Kidney (tissue), 14 donors: Measurements from ENCODE around the gene PIGU. TPM values are rescaled to one million over a fixed set of nuclear protein-coding genes. Genes with fewer than 3 reads are reported as not detected.
A peak's percentile ranks its signal among the peaks of the same experiment; 100 is the strongest.

Source experiments
- DNase-seq, 5 donors: peaks; one replicate each; pipeline ENCODE4 v3.0.0-alpha.2; 2013 to 2020
- FAIRE-seq: peaks from 2 replicates; lab custom pipeline; 2012; peaks lifted over from hg19 to GRCh38; lab: Jason Lieb, UNC
- H3K27ac ChIP-seq, 2 donors: one replicate each; pipeline ENCODE4 v1.7.0; 2013; ENCODE audit warnings: low read depth in 2 of 2, low read length in 2 of 2, inconsistent platforms in 1 of 2
- H3K27me3 ChIP-seq: one replicate; pipeline ENCODE4 v1.7.1; 2013; ENCODE audit warnings: low read length, inconsistent platforms; ENCODE audit not compliant: control insufficient read depth, insufficient read depth
- H3K36me3 ChIP-seq, 3 donors: one replicate each; pipeline versions ENCODE4 v1.7.0 to v1.7.1; 2013; ENCODE audit warnings: low read length in 3 of 3, control low read depth in 1 of 3, inconsistent platforms in 1 of 3; ENCODE audit not compliant: insufficient read depth in 3 of 3, control insufficient read depth in 2 of 3
- H3K4me1 ChIP-seq, 3 donors: one replicate each; pipeline versions ENCODE4 v1.7.0 to v1.7.1; 2013; ENCODE audit warnings: low read length in 3 of 3, inconsistent platforms in 1 of 3, low read depth in 1 of 3; ENCODE audit not compliant: control insufficient read depth in 2 of 3, insufficient read depth in 2 of 3
- H3K4me3 ChIP-seq, 3 donors: one replicate each; pipeline versions ENCODE4 v1.7.0 to v1.8.1; 2013; ENCODE audit warnings: low read length in 3 of 3, control low read depth in 1 of 3, inconsistent platforms in 1 of 3
- H3K9ac ChIP-seq, 3 donors: one replicate each; pipeline versions ENCODE4 v1.7.0 to v1.7.1; 2013; ENCODE audit warnings: low read length in 3 of 3, control low read depth in 1 of 3, inconsistent platforms in 1 of 3
- H3K9me3 ChIP-seq, 3 donors: one replicate each; pipeline versions ENCODE4 v1.7.0 to v1.7.1; 2013; ENCODE audit warnings: low read length in 3 of 3, control low read depth in 1 of 3, inconsistent platforms in 1 of 3; ENCODE audit not compliant: control insufficient read depth in 2 of 3, insufficient read depth in 1 of 3
- CTCF ChIP-seq: IDR thresholded peaks from 3 replicates; pipeline ENCODE4 v1.5.1; 2012; ENCODE audit warnings: mild to moderate bottlenecking, moderate library complexity, borderline replicate concordance; ENCODE audit not compliant: insufficient read depth; ENCODE audit errors: extremely low read depth
- intact Hi-C: fragments of 100-400 bp; cut with DNase I; formaldehyde crosslinking; loops from one replicate; pipeline ENCODE4 v1.11.1; 2022
- polyA plus RNA-seq: library from polyadenylated mRNA; stranded (reverse); fragments of 350-450 nt; fragmentation: Illumina TruSeq; extraction: RNeasy Lipid Tissue Mini Kit (QIAGEN cat#74804); gene quantifications from one replicate; pipeline ENCODE4 v1.2.3, GENCODE V29; 2014; ENCODE audit warnings: low read depth, low replicate concordance; ENCODE audit not compliant: insufficient read depth
- total RNA-seq: library from RNA; stranded (reverse); fragmentation: NEBNext Ultra II Directional; extraction: Animal tissue kit (Norgen Biotek cat#: 25700); gene quantifications from one replicate; pipeline ENCODE4 v1.2.1, GENCODE V29; 2021
- donor health status: control.
- donor health status: control.
- donor health status: control.
- donor health status: control.
- donor health status: control.
- donor health status: DM: yes; HTN: yes; CAD: no.
- donor health status: Normal renal cell carcinoma (clear cell type).

Gene PIGU
- total and polyA plus RNA-seq, 2 donors from 2014 or later: 15.9 to 42.0 TPM

GRCh38 chr20:34536798-34537394, 140.0 kb downstream of the PIGU start:
- no peak overlapping the region for H3K9ac ChIP-seq
- no peaks in the 10 kb centered on the region for H3K4me1 ChIP-seq
- TF ChIP-seq CTCF: peak; percentile 31
- intact Hi-C loops: no loop called here
- no peaks in the 10 kb centered on the region for H3K9me3 ChIP-seq
- peaks cover 3 to 56% (median 28%) of the 10 kb centered on the region in 3 donors for H3K36me3 ChIP-seq
- H3K27me3 ChIP-seq: no peaks in the 10 kb centered on the region
- FAIRE-seq (no peak), DNase-seq (peak in 3 of 5 donors; percentile 42 to 56 (median 46))
- no peak overlapping the region for H3K4me3 ChIP-seq
- H3K27ac ChIP-seq: no peak overlapping the region

GRCh38 chr20:34535857-34536256, 141.0 kb downstream of the PIGU start:
- intact Hi-C loops: no loop called here
- H3K9me3 ChIP-seq: no peaks in the 10 kb centered on the region
- H3K27me3 ChIP-seq: no peaks in the 10 kb centered on the region
- peaks cover 0 to 3% (median 0%) of the 10 kb centered on the region in 3 donors for H3K4me1 ChIP-seq
- peaks cover 3 to 50% (median 31%) of the 10 kb centered on the region in 3 donors for H3K36me3 ChIP-seq
- no peak overlapping the region for H3K27ac ChIP-seq
- H3K4me3 ChIP-seq: no peak overlapping the region
- no peak for TF ChIP-seq CTCF
- no peak overlapping the region for H3K9ac ChIP-seq
- FAIRE-seq (no peak), DNase-seq (no peak)

- no peak overlapping the region for H3K4me3 ChIP-seq
- peaks cover 0 to 3% (median 0%) of the 10 kb centered on the region in 3 donors for H3K4me1 ChIP-seq
- H3K27ac ChIP-seq: no peak overlapping the region
- H3K36me3 ChIP-seq: peaks cover 3 to 51% (median 34%) of the 10 kb centered on the region in 3 donors
- DNase-seq (no peak), FAIRE-seq (no peak)
- no peak for TF ChIP-seq CTCF
- intact Hi-C loops: no loop called here
- no peak overlapping the region for H3K9ac ChIP-seq
- no peaks in the 10 kb centered on the region for H3K9me3 ChIP-seq
- no peaks in the 10 kb centered on the region for H3K27me3 ChIP-seq
These were observed 141.5 kb downstream of the PIGU start for GRCh38 chr20:34535301-34535840.
